PFSK-1 (cell line): ENCODE data around the gene FAM50B.

Experiments
- REST ChIP-seq, 2 experiments: IDR thresholded peaks; 2 replicates each; pipeline versions ENCODE4 v1.6.1 to v1.8.0; 2011 to 2012; ENCODE audit warnings: low read depth in 2 of 2, low read length in 2 of 2, control low read depth in 1 of 2, inconsistent platforms in 1 of 2, mild to moderate bottlenecking in 1 of 2, moderate library complexity in 1 of 2; ENCODE audit not compliant: insufficient read depth in 1 of 2
- SIN3A ChIP-seq: IDR thresholded peaks from 2 replicates; pipeline ENCODE4 v1.6.1; 2012; ENCODE audit warnings: mild to moderate bottlenecking, low read length, moderate library complexity, borderline replicate concordance; ENCODE audit not compliant: insufficient read depth
- TAF1 ChIP-seq: IDR thresholded peaks from 2 replicates; pipeline ENCODE4 v1.6.1; 2012; ENCODE audit warnings: low read length, control low read depth, borderline replicate concordance; ENCODE audit not compliant: insufficient read depth

DNA sequence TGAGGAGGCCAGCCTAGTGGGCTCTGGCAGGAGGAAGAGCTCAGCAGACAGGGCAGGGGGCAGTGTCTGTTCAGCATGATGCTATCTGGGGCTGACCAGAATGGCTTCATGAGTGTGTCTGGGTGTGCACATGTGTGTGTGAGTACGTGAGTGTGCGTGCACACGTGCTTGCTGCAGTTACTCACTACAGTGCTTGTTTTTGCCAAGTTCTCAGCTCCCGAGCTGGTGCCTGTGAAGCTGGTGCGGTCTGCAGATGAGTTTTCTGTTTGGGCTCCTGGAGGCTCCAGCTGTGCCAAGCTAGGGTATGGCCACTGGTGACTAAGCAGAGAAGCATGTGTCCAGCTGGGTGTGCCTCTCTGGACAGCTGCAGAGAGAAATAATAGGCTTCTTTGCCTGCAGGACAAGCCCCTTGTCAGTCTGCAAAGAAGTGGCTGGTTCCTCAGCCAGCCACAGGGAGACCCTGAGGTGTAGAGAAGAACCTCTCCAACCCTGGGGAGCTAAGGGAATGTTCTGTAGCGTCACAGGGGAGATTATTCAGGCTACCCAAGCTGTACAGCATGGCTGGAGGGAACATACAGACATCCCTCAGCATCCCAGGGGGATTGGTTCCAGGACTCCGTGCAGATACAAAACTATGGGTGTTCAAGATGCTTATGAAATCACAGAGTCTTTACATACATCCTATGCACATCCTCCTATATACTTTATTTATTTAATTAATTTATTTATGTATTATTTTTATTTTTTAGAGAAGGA lies 40.2 kb upstream of the FAM50B start:
- TF ChIP-seq SIN3A (no peak), TAF1 (no peak), REST (IDR thresholded peaks at IDR 0.05; ENCODE audit: insufficient read depth in 1 of 2, low read depth in 2 of 2, low read length in 2 of 2) (no peak)
